WTC11 (cell line): ENCODE data around the gene GPR18. TPM values are rescaled to one million over a fixed set of nuclear protein-coding genes. Genes with fewer than 3 reads are reported as not detected.

Source experiments
- ATAC-seq: fragments of 200-7000 bp; cut with Tn5 transposase; 2 replicates; pipeline ENCODE4 v1.10.0; 2021; ENCODE audit warnings: mild to moderate bottlenecking, moderate library complexity
- CTCF ChIA-PET: fragments of 300-600 bp; sonication (Branson Sonifier 250); formaldehyde crosslinking; loops from one replicate; lab custom pipeline; 2021; ENCODE audit warnings: antibody characterized with exemption; lab: Charles Lee
- POLR2A ChIA-PET: fragments of 350-600 bp; sonication (Branson Sonifier 250); formaldehyde crosslinking; loops from one replicate; lab custom pipeline; 2021; ENCODE audit warnings: antibody characterized with exemption; lab: Charles Lee
- DNase-seq: peaks from one replicate; pipeline ENCODE4 v3.0.0; 2021; ENCODE audit warnings: low spot score
- H3K27ac Mint-ChIP-seq: 2 replicates; pipeline ENCODE4 v1.8.0; 2021; ENCODE audit warnings: mixed read lengths
- H3K27me3 Mint-ChIP-seq: 2 replicates; pipeline ENCODE4 v1.8.0; 2021; ENCODE audit warnings: low read depth, mild to moderate bottlenecking, moderate library complexity, mixed read lengths
- H3K36me3 Mint-ChIP-seq: 2 replicates; pipeline ENCODE4 v1.8.0; 2021; ENCODE audit warnings: mixed read lengths
- H3K4me1 Mint-ChIP-seq: 2 replicates; pipeline ENCODE4 v1.8.0; 2022; ENCODE audit warnings: mixed read lengths
- H3K4me3 Mint-ChIP-seq: 2 replicates; pipeline ENCODE4 v1.8.0; 2021; ENCODE audit warnings: mild to moderate bottlenecking, moderate library complexity, mixed read lengths
- H3K9me3 Mint-ChIP-seq: 2 replicates; pipeline ENCODE4 v1.8.0; 2021; ENCODE audit warnings: mixed read lengths
- ATF1 ChIP-seq: sonication (generic); formaldehyde crosslinking; IDR thresholded peaks from 2 replicates; pipeline ENCODE4 v1.8.1; 2023; ENCODE audit warnings: mild to moderate bottlenecking, moderate library complexity, missing genetic modification reagents
- CREB1 ChIP-seq: sonication (generic); formaldehyde crosslinking; IDR thresholded peaks from 2 replicates; pipeline ENCODE4 v1.8.0; 2023; ENCODE audit warnings: mild to moderate bottlenecking, missing genetic modification reagents
- ETV6 ChIP-seq: sonication (generic); formaldehyde crosslinking; IDR thresholded peaks from 2 replicates; pipeline ENCODE4 v1.8.1; 2022; ENCODE audit warnings: mild to moderate bottlenecking, missing genetic modification reagents
- FOXP1 ChIP-seq: sonication (generic); formaldehyde crosslinking; IDR thresholded peaks from 2 replicates; pipeline ENCODE4 v1.8.0; 2022; ENCODE audit warnings: missing genetic modification reagents, mild to moderate bottlenecking, moderate library complexity, borderline replicate concordance
- GTF2I ChIP-seq: fragments of 250-450 bp; sonication (Bioruptor Pico); conservative IDR thresholded peaks from 2 replicates; pipeline ENCODE4 v1.4.0; 2021; ENCODE audit warnings: mild to moderate bottlenecking
- HMGA2 ChIP-seq: fragments of 250-450 bp; sonication (Bioruptor Pico); IDR thresholded peaks from 2 replicates; pipeline ENCODE4 v1.4.0; 2021; ENCODE audit warnings: mild to moderate bottlenecking, moderate library complexity
- IRF2 ChIP-seq: sonication (generic); formaldehyde crosslinking; IDR thresholded peaks from 2 replicates; pipeline ENCODE4 v1.8.0; 2022; ENCODE audit warnings: low read depth, missing genetic modification reagents, borderline replicate concordance
- KAT7 ChIP-seq: sonication (generic); formaldehyde crosslinking; IDR thresholded peaks from 2 replicates; pipeline ENCODE4 v1.8.1; 2023; ENCODE audit warnings: missing genetic modification reagents, mild to moderate bottlenecking, borderline replicate concordance
- NR1H2 ChIP-seq: sonication (generic); formaldehyde crosslinking; IDR thresholded peaks from 2 replicates; pipeline ENCODE4 v1.9.0; 2021; ENCODE audit warnings: mild to moderate bottlenecking, moderate library complexity, missing genetic modification reagents
- OVOL2 ChIP-seq: fragments of 250-450 bp; sonication (Bioruptor Pico); IDR thresholded peaks from 2 replicates; pipeline ENCODE4 v1.9.0; 2021; ENCODE audit warnings: mild to moderate bottlenecking, borderline replicate concordance
- RORB ChIP-seq: fragments of 250-450 bp; sonication (Bioruptor Pico); IDR thresholded peaks from 2 replicates; pipeline ENCODE4 v1.9.0; 2021; ENCODE audit warnings: mild to moderate bottlenecking
- TEAD1 ChIP-seq: sonication (generic); formaldehyde crosslinking; IDR thresholded peaks from 2 replicates; pipeline ENCODE4 v1.8.0; 2022; ENCODE audit warnings: mild to moderate bottlenecking, missing genetic modification reagents
- ZNF263 ChIP-seq: sonication (generic); formaldehyde crosslinking; IDR thresholded peaks from 2 replicates; pipeline ENCODE4 v1.8.1; 2022; ENCODE audit warnings: low read depth, mild to moderate bottlenecking, moderate library complexity, missing genetic modification reagents
- ZNF416 ChIP-seq: fragments of 250-450 bp; sonication (Bioruptor Pico); IDR thresholded peaks from 2 replicates; pipeline ENCODE4 v1.9.0; 2021; ENCODE audit warnings: mild to moderate bottlenecking, inconsistent platforms
- total RNA-seq: library from RNA; stranded (reverse); gene quantifications from 3 replicates; pipeline ENCODE4 v1.2.3, GENCODE V29; 2021
- TF ChIP-seq, protein P1 (sequence below): fragments of 250-450 bp; sonication (Bioruptor Pico); IDR thresholded peaks from 2 replicates; pipeline ENCODE4 v2.1.2; 2022; ENCODE audit warnings: mild to moderate bottlenecking, moderate library complexity
- TF ChIP-seq, protein P2 (sequence below): sonication (generic); formaldehyde crosslinking; IDR thresholded peaks from 2 replicates; pipeline ENCODE4 v1.8.1; 2022; ENCODE audit warnings: missing genetic modification reagents, borderline replicate concordance
- TF ChIP-seq, protein P3 (sequence below): sonication (generic); formaldehyde crosslinking; IDR thresholded peaks from 2 replicates; pipeline ENCODE4 v1.8.1; 2022; ENCODE audit warnings: low read depth, mild to moderate bottlenecking, moderate library complexity, missing genetic modification reagents, borderline replicate concordance
- TF ChIP-seq, protein P4 (sequence below): sonication (generic); formaldehyde crosslinking; IDR thresholded peaks from 2 replicates; pipeline ENCODE4 v1.8.0; 2022; ENCODE audit warnings: missing genetic modification reagents

The GPR18 gene
- total RNA-seq, 1 experiment from 2014 or later: 0.09 TPM

DNA sequence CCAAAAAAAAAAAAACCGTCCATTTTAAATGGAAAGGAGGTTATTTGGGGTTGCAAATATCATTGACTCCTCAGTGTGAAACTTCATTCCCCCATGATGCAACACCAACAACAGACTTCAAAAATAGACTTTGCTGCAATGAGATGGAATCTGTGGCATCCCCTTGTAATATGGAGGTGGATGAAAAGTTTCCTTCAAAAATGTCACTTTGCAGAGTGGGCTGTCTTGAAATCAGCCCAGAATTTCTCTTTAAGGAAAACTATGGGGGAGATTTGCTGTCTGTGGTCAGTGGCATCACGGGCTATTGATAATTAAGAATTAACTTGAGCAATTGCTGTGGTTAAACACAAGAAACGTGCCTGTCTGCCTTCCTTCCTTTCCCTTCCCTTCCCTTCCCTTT, 1.5 kb downstream of the GPR18 start:
- Mint-ChIP-seq H3K27ac (0 out of 2 replicates have a peak overlapping the region, but pooled peaks have one; percentile 63), H3K36me3 (no peaks in the 10 kb centered on the region), H3K9me3 (no peaks in the 10 kb centered on the region), H3K4me1 (peaks cover 9% of the 10 kb centered on the region), H3K27me3 (no peaks in the 10 kb centered on the region), H3K4me3 (no peak overlapping the region)
- POLR2A ChIA-PET: no interaction called here
- CTCF ChIA-PET: interaction anchor here (1.2 to 1.7 kb wide), 2 partner anchors 9 kb away, joined by 4 to 7 read pairs; no protein-coding TSS in a partner anchor
- DNase-seq (no peak), ATAC-seq (no peak)
- TF ChIP-seq, protein P1, sequence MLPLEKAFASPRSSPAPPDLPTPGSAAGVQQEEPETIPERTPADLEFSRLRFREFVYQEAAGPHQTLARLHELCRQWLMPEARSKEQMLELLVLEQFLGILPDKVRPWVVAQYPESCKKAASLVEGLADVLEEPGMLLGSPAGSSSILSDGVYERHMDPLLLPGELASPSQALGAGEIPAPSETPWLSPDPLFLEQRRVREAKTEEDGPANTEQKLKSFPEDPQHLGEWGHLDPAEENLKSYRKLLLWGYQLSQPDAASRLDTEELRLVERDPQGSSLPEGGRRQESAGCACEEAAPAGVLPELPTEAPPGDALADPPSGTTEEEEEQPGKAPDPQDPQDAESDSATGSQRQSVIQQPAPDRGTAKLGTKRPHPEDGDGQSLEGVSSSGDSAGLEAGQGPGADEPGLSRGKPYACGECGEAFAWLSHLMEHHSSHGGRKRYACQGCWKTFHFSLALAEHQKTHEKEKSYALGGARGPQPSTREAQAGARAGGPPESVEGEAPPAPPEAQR (CRISPR knock-in tag): no peak
- no peak for TF ChIP-seq ZNF416 (CRISPR knock-in tag)
- TF ChIP-seq CREB1 (CRISPR knock-in tag): no peak
- no peak for TF ChIP-seq ETV6 (CRISPR knock-in tag)
- TF ChIP-seq FOXP1: no peak
- TF ChIP-seq ZNF263: no peak
- TF ChIP-seq, protein P2, sequence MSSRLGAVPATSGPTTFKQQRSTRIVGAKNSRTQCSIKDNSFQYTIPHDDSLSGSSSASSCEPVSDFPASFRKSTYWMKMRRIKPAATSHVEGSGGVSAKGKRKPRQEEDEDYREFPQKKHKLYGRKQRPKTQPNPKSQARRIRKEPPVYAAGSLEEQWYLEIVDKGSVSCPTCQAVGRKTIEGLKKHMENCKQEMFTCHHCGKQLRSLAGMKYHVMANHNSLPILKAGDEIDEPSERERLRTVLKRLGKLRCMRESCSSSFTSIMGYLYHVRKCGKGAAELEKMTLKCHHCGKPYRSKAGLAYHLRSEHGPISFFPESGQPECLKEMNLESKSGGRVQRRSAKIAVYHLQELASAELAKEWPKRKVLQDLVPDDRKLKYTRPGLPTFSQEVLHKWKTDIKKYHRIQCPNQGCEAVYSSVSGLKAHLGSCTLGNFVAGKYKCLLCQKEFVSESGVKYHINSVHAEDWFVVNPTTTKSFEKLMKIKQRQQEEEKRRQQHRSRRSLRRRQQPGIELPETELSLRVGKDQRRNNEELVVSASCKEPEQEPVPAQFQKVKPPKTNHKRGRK (CRISPR knock-in tag): no peak
- TF ChIP-seq KAT7 (CRISPR knock-in tag): no peak
- TF ChIP-seq, protein P3, sequence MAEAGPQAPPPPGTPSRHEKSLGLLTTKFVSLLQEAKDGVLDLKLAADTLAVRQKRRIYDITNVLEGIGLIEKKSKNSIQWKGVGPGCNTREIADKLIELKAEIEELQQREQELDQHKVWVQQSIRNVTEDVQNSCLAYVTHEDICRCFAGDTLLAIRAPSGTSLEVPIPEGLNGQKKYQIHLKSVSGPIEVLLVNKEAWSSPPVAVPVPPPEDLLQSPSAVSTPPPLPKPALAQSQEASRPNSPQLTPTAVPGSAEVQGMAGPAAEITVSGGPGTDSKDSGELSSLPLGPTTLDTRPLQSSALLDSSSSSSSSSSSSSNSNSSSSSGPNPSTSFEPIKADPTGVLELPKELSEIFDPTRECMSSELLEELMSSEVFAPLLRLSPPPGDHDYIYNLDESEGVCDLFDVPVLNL (CRISPR knock-in tag): no peak
- no peak for TF ChIP-seq GTF2I (CRISPR knock-in tag)
- no peak for TF ChIP-seq ATF1
- no peak for TF ChIP-seq OVOL2 (CRISPR knock-in tag)
- TF ChIP-seq NR1H2: no peak

DNA sequence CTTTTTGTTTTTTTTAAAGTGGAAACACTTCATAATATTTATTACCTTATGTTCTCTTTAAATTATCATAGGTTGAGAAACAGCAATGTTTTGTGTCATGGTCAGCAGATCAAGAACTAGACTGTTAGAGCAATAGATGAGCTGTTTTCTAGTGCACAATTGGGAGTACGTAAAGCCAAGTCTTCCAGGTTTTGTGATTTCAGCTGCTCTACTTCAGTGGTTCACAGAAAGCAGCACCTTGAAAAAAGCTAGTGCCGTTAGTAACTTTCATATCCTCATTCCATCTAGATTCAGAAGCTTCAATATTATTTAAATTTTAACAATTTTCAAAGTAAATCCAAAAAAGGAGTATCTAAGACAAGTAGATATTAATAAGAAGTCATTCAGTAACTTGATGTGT, 1.9 kb downstream of the GPR18 start:
- POLR2A ChIA-PET: no interaction called here
- DNase-seq: no peak
- H3K36me3 Mint-ChIP-seq: no peaks in the 10 kb centered on the region
- no peak for TF ChIP-seq IRF2 (CRISPR knock-in tag)
- TF ChIP-seq, all 79 proteins: peak for 0
- H3K4me1 Mint-ChIP-seq: peaks cover 13% of the 10 kb centered on the region
- no peaks in the 10 kb centered on the region for H3K9me3 Mint-ChIP-seq
- no peak overlapping the region for H3K4me3 Mint-ChIP-seq
- ATAC-seq: no peak
- no peaks in the 10 kb centered on the region for H3K27me3 Mint-ChIP-seq
- H3K27ac Mint-ChIP-seq: no peak overlapping the region
- CTCF ChIA-PET: interaction anchor here (1.7 kb wide), 1 partner anchor 10 kb away, joined by 7 read pairs; no protein-coding TSS in a partner anchor

DNA sequence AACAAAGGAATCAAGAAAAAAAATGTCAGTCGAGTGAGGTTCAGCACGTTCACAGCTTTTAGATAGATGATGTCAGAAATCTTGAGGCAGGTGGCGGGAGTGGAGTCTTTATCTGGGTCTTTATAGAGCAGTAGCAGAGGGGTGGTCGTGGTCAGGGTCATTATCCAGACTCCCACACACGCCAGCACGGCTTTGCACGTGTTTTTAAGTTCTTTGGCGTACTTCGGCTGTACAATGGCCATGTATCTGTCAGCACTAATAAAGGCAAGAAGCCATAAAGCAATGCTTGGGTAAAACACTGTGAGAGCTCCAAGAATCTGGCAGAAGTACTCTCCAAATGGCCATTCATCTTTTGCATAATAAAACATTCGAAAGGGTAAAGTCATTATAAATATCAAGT, 2.9 kb downstream of the GPR18 start:
- Mint-ChIP-seq H3K4me3 (no peak overlapping the region), H3K9me3 (no peaks in the 10 kb centered on the region), H3K27ac (peak overlapping the region; percentile 28; the same call in 1 of the 2 replicates), H3K36me3 (no peaks in the 10 kb centered on the region), H3K27me3 (no peaks in the 10 kb centered on the region)
- DNase-seq: no peak
- no peak for ATAC-seq
- ChIA-PET POLR2A (no interaction called here), CTCF (interaction anchor here (1.7 kb wide), 1 partner anchor 11 kb away, joined by 7 read pairs; no protein-coding TSS in a partner anchor)
- no peak for TF ChIP-seq RORB
- no peak for TF ChIP-seq TEAD1 (CRISPR knock-in tag)
- TF ChIP-seq HMGA2 (CRISPR knock-in tag): no peak
- TF ChIP-seq, protein P4, sequence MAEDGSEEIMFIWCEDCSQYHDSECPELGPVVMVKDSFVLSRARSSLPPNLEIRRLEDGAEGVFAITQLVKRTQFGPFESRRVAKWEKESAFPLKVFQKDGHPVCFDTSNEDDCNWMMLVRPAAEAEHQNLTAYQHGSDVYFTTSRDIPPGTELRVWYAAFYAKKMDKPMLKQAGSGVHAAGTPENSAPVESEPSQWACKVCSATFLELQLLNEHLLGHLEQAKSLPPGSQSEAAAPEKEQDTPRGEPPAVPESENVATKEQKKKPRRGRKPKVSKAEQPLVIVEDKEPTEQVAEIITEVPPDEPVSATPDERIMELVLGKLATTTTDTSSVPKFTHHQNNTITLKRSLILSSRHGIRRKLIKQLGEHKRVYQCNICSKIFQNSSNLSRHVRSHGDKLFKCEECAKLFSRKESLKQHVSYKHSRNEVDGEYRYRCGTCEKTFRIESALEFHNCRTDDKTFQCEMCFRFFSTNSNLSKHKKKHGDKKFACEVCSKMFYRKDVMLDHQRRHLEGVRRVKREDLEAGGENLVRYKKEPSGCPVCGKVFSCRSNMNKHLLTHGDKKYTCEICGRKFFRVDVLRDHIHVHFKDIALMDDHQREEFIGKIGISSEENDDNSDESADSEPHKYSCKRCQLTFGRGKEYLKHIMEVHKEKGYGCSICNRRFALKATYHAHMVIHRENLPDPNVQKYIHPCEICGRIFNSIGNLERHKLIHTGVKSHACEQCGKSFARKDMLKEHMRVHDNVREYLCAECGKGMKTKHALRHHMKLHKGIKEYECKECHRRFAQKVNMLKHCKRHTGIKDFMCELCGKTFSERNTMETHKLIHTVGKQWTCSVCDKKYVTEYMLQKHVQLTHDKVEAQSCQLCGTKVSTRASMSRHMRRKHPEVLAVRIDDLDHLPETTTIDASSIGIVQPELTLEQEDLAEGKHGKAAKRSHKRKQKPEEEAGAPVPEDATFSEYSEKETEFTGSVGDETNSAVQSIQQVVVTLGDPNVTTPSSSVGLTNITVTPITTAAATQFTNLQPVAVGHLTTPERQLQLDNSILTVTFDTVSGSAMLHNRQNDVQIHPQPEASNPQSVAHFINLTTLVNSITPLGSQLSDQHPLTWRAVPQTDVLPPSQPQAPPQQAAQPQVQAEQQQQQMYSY (CRISPR knock-in tag): no peak
- TF ChIP-seq, all 79 proteins: peak for 0
- peaks cover 19% of the 10 kb centered on the region for H3K4me1 Mint-ChIP-seq
